Ovary (tissue), 3 donors: ENCODE measurements around the gene CFAP90.

Source experiments
- POLR2A ChIP-seq: fragments of 450-650 bp; IDR thresholded peaks from one replicate; pipeline ENCODE4 v1.6.1; 2017; ENCODE audit warnings: antibody characterized with exemption, mild to moderate bottlenecking, moderate library complexity
- TF ChIP-seq, protein P1 (sequence below), 3 donors: fragments of 450-650 bp in 2 of 3; fragments of 200-600 bp in 1 of 3; IDR thresholded peaks; one replicate each; pipeline versions ENCODE4 v1.5.1 to v1.8.0; 2016 to 2022; ENCODE audit warnings: antibody characterized with exemption in 3 of 3, mild to moderate bottlenecking in 1 of 3
- donor health status: DM: no; HTN: no; CAD: no.

DNA sequence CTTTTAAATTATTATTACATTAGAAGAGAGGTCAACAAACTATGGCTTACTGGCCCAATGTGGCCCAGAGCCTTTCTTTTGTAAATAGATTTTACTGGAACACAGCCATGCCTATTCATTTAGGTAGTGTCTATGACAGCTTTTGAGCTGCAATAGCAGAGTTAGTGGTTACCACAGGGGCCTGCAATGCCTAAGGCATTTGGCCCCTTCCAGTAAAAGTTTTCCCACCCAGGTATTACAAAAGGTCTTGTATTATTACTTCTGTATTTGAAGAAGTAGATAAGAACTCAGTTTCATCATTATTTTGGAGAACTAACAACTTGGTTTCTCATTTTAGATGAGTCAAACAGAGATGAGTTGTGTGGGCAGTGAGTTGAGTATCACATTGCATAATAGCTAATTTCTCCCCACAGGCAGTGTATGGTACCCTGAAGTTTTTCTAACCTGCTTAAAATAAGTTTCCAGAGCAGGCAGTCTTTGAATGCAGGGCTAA, 27.5 kb upstream of the CFAP90 start:
- no peak for TF ChIP-seq POLR2A
- TF ChIP-seq, protein P1, sequence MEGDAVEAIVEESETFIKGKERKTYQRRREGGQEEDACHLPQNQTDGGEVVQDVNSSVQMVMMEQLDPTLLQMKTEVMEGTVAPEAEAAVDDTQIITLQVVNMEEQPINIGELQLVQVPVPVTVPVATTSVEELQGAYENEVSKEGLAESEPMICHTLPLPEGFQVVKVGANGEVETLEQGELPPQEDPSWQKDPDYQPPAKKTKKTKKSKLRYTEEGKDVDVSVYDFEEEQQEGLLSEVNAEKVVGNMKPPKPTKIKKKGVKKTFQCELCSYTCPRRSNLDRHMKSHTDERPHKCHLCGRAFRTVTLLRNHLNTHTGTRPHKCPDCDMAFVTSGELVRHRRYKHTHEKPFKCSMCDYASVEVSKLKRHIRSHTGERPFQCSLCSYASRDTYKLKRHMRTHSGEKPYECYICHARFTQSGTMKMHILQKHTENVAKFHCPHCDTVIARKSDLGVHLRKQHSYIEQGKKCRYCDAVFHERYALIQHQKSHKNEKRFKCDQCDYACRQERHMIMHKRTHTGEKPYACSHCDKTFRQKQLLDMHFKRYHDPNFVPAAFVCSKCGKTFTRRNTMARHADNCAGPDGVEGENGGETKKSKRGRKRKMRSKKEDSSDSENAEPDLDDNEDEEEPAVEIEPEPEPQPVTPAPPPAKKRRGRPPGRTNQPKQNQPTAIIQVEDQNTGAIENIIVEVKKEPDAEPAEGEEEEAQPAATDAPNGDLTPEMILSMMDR (IDR thresholded peaks at IDR 0.05): no peak
